Naive thymus-derived CD8-positive, alpha-beta T cell (primary cell): ENCODE measurements around the gene MLH3. TPM values are rescaled to one million over a fixed set of nuclear protein-coding genes. Genes with fewer than 3 reads are reported as not detected.
A peak's percentile ranks its signal among the peaks of the same experiment; 100 is the strongest.

Source experiments
- ATAC-seq, 2 donors: fragments of 150-1000 bp; cut with Tn5 transposase in 1 of 2; sonication (Bioruptor Pico), chemical (Tn5 transposase) in 1 of 2; 1 replicate in 1 of 2; 2 replicates in 1 of 2; pipeline ENCODE4 v1.10.0; 2021; ENCODE audit warnings: mild to moderate bottlenecking in 2 of 2, moderate library complexity in 2 of 2
- POLR2A ChIA-PET: fragments of 350-600 bp; sonication (Branson Sonifier 250); formaldehyde crosslinking; loops from one replicate; lab custom pipeline; 2021; ENCODE audit warnings: antibody characterized with exemption; lab: Charles Lee
- DNase-seq, 10 donors: peaks; one replicate each; pipeline versions ENCODE4 v3.0.0 to v3.0.0-alpha.2; 2020 to 2022
- H3K27ac Mint-ChIP-seq, 10 donors: one replicate each; pipeline ENCODE4 v1.8.0; 2020 to 2022; ENCODE audit warnings: mild to moderate bottlenecking in 10 of 10, mixed read lengths in 10 of 10, moderate library complexity in 4 of 10, inconsistent platforms in 1 of 10
- H3K27me3 Mint-ChIP-seq, 5 donors: one replicate each; pipeline ENCODE4 v1.8.0; 2021 to 2022; ENCODE audit warnings: mixed read lengths in 5 of 5
- H3K36me3 Mint-ChIP-seq, 3 donors: one replicate each; pipeline ENCODE4 v1.8.0; 2020 to 2022; ENCODE audit warnings: mixed read lengths in 3 of 3, mild to moderate bottlenecking in 2 of 3, inconsistent platforms in 1 of 3
- H3K4me1 Mint-ChIP-seq, 4 donors: one replicate each; pipeline ENCODE4 v1.8.0; 2021 to 2022; ENCODE audit warnings: mixed read lengths in 4 of 4
- H3K4me3 Mint-ChIP-seq, 10 donors: one replicate each; pipeline ENCODE4 v1.8.0; 2020 to 2022; ENCODE audit warnings: mild to moderate bottlenecking in 10 of 10, mixed read lengths in 10 of 10, moderate library complexity in 6 of 10, inconsistent platforms in 1 of 10
- H3K9me3 Mint-ChIP-seq, 9 donors: one replicate each; pipeline ENCODE4 v1.8.0; 2020 to 2022; ENCODE audit warnings: mixed read lengths in 9 of 9, mild to moderate bottlenecking in 3 of 9, inconsistent platforms in 1 of 9, moderate library complexity in 1 of 9
- polyA plus RNA-seq, 3 donors: library from polyadenylated mRNA; unstranded; fragments of 300-500 nt; fragmentation: Illumina TruSeq; gene quantifications; one replicate each; pipeline ENCODE4 v1.2.3, GENCODE V29; 2021
- total RNA-seq, 8 experiments: library from RNA in 2 of 8; stranded (reverse) in 2 of 8; gene quantifications; one replicate each; pipeline ENCODE4 v1.2.3 and lab custom pipeline; 2021 to 2026

Gene MLH3
- total and polyA plus RNA-seq, 5 experiments from 2014 or later, result 9.3 to 31.2 (median 11.9) TPM

- DNase-seq (no peak), ATAC-seq (no peak)
- H3K27ac Mint-ChIP-seq, result no peak overlapping the region
- H3K27me3 Mint-ChIP-seq, result peaks cover 0 to 2% (median 0%) of the 10 kb centered on the region in 5 donors
- H3K4me1 Mint-ChIP-seq, result no peaks in the 10 kb centered on the region
- POLR2A ChIA-PET, result no interaction called here
- no peak overlapping the region for H3K4me3 Mint-ChIP-seq
- H3K36me3 Mint-ChIP-seq, result no peaks in the 10 kb centered on the region
- H3K9me3 Mint-ChIP-seq, result no peaks in the 10 kb centered on the region
Measured at GRCh38 chr14:74980398-74980730, 70.9 kb downstream of the MLH3 start.

DNA sequence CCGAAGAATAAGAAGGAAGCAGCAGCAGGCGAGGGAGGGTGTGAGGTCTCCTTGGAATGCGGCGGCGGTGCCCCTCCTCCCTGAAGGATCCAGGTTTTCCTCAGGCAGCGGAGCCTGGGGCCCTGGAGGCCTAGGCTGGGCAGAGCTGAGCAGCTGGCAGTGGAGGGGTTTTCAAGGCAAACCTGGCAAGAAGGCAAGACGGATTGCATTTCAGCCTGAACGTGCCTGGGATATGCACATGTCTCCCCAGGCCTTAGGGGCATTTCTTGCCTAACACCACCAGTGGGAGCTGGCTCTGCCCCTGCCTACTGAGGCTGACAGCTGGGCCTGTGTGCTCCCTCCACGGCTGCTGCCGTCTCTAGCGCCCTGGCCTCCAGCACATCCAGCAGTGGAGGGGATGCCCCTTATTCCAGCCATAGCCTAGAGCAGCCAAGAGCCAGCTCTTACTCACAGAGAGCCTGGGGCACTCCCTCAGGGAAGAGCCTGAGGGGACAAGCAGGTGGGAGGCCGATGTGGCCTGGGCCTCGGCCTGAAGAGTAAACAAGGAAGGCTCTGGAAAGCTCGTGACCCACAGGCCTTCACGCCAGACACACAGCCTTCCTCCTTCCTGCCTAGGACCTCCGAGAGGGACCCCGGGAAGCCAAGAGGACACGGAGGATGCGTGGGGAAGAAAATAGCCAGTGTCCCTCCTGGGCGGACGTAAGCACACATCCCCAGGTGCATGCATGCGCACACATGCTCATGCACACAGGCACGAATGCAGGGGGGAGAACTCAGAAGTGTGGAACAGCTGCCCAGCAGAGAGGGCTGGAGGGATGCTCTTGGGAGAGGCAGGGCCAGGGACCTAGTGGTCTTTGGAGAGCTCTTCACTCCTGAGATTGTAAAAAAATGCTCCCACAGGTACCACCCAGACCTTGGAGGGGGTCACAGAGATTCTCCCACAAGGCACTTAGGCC, 71.5 kb downstream of the MLH3 start:
- Mint-ChIP-seq H3K9me3 (no peaks in the 10 kb centered on the region), H3K36me3 (no peaks in the 10 kb centered on the region), H3K27ac (peak overlapping the region in 2 of 10 donors; percentile 24 to 33), H3K4me1 (no peaks in the 10 kb centered on the region), H3K4me3 (no peak overlapping the region), H3K27me3 (peaks cover 0 to 2% (median 0%) of the 10 kb centered on the region in 5 donors)
- DNase-seq, result no peak
- ATAC-seq, result no peak
- POLR2A ChIA-PET, result no interaction called here

- Mint-ChIP-seq H3K36me3 (no peaks in the 10 kb centered on the region), H3K4me3 (peak overlapping the region in 1 of 10 donors; percentile 44), H3K9me3 (no peaks in the 10 kb centered on the region), H3K27ac (peak overlapping the region in 1 of 10 donors; percentile 33), H3K4me1 (peaks cover 0 to 3% (median 0%) of the 10 kb centered on the region in 4 donors), H3K27me3 (peaks cover 0 to 2% (median 0%) of the 10 kb centered on the region in 5 donors)
- ATAC-seq (no peak), DNase-seq (no peak)
- POLR2A ChIA-PET, result no interaction called here
Measured at GRCh38 chr14:74979029-74979428, 72.2 kb downstream of the MLH3 start.

GRCh38 chr14:74978416-74978947, 72.8 kb downstream of the MLH3 start:
- POLR2A ChIA-PET, result interaction anchor here (0.6 kb wide), 1 partner anchor 102 kb away, joined by 3 read pairs; no protein-coding TSS in a partner anchor

GRCh38 chr14:74977901-74978385, 73.3 kb downstream of the MLH3 start:
- Mint-ChIP-seq H3K36me3 (no peaks in the 10 kb centered on the region), H3K4me1 (peaks cover 0 to 8% (median 3%) of the 10 kb centered on the region in 4 donors), H3K9me3 (no peaks in the 10 kb centered on the region), H3K4me3 (no peak overlapping the region), H3K27ac (peak overlapping the region in 1 of 10 donors; percentile 43), H3K27me3 (peaks cover 0 to 2% (median 0%) of the 10 kb centered on the region in 5 donors)
- no peak for DNase-seq
- ATAC-seq, result no peak
- POLR2A ChIA-PET, result interaction anchor here (0.5 kb wide), 1 partner anchor 53 kb away, joined by 5 read pairs; no protein-coding TSS in a partner anchor

More at GRCh38 chr14:74978416-74978947, 72.8 kb downstream of the MLH3 start:
- H3K4me1 Mint-ChIP-seq, result peaks cover 0 to 8% (median 3%) of the 10 kb centered on the region in 4 donors
- H3K9me3 Mint-ChIP-seq, result no peaks in the 10 kb centered on the region
- ATAC-seq, result no peak
- no peaks in the 10 kb centered on the region for H3K36me3 Mint-ChIP-seq
- H3K4me3 Mint-ChIP-seq, result no peak overlapping the region
- H3K27ac Mint-ChIP-seq, result peak overlapping the region in 1 of 10 donors; percentile 43
- no peak for DNase-seq
- H3K27me3 Mint-ChIP-seq, result peaks cover 0 to 2% (median 0%) of the 10 kb centered on the region in 5 donors

DNA sequence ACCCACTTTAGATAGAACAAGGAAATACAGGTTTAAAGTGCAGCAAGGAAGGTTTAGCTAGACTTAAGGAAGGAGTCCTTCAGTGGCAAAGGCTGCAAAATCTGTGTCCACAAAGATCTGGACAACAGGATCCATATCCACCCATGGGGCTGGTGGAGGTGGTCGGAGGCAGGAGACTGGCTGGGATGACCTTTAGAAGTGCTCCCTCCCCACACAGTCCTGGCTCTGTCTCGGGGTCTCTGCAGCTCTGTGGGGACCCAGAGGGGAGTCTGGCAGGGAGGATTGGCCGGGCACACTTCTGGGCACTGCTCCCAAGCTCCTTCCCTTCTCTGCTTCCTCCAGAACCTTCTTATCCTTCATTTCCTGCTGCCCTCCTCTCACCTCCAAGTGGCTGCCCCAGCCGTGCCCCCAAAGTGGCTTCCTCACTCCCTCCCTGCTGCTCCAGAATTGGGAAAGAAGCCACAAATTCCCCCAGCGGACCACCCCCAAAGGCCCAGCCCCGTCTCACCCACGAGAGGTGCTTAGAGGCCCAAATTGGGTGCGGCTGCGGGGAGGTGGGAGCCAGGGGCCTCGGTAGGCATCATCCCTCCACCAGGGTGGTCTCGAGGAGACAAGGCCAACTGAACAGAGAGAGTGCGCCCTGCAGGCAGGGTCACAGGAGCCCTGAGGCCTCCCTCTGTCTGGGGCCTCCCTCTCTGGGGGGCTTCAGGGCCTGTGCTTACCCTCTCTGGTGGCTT, 73.9 kb downstream of the MLH3 start:
- Mint-ChIP-seq H3K4me1 (peaks cover 0 to 8% (median 6%) of the 10 kb centered on the region in 4 donors), H3K27me3 (peaks cover 0 to 2% (median 0%) of the 10 kb centered on the region in 5 donors), H3K27ac (no peak overlapping the region), H3K4me3 (no peak overlapping the region), H3K36me3 (no peaks in the 10 kb centered on the region), H3K9me3 (no peaks in the 10 kb centered on the region)
- no peak for DNase-seq
- POLR2A ChIA-PET, result interaction anchor here (0.5 kb wide), 1 partner anchor 53 kb away, joined by 5 read pairs; no protein-coding TSS in a partner anchor
- ATAC-seq, result no peak

- Mint-ChIP-seq H3K36me3 (no peaks in the 10 kb centered on the region), H3K4me3 (no peak overlapping the region), H3K9me3 (no peaks in the 10 kb centered on the region), H3K27me3 (peaks cover 0 to 2% (median 0%) of the 10 kb centered on the region in 5 donors), H3K27ac (peak overlapping the region in 2 of 10 donors; percentile 43 to 73), H3K4me1 (peaks cover 0 to 8% (median 6%) of the 10 kb centered on the region in 4 donors)
- POLR2A ChIA-PET, result no interaction called here
- no peak for DNase-seq
- no peak for ATAC-seq
Measured at GRCh38 chr14:74976264-74977113, 74.8 kb downstream of the MLH3 start.

DNA sequence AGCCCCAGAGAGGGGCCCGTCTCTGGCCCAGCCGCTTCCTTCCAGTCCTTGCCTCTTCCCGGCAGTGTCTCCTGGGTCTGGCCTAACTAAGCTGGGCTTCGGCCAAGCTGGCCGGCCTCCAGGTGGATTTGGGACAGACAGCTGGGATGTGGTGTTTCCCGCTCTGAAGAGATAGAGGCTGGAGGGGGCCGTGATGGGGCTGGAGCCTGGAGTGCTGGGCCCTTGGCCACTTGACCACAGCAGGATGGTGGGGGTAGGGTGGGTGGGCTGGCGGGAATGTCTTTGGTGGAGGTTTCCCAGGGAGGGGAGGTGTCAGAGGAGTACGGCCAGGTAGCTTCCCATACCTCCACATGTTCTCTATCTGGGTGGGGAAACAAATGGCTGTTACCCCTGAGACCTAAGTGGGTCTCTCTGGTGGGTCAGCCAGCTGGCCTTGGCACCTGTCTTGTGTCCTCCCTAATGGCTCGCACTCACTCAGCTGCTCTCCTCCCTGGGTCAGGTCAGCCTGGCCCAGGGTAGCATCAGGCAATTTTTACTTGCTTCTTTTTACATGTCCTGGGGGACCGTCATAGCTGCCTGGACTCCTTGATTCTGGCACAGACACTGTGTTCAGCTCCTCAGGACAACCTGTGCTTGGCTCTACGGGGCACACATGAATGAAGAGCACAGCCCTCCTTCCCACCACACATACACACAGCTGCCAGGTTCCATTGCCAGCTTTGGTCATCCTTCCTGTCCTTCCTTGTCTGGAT, 76.0 kb downstream of the MLH3 start:
- peak overlapping the region in 2 of 10 donors; percentile 14 to 50 for H3K27ac Mint-ChIP-seq
- H3K9me3 Mint-ChIP-seq, result no peaks in the 10 kb centered on the region
- no peaks in the 10 kb centered on the region for H3K36me3 Mint-ChIP-seq
- ATAC-seq (no peak), DNase-seq (no peak)
- POLR2A ChIA-PET, result interaction anchor here (1.1 kb wide), 1 partner anchor 28 kb away, joined by 3 read pairs; no protein-coding TSS in a partner anchor
- H3K27me3 Mint-ChIP-seq, result peaks cover 0 to 2% (median 0%) of the 10 kb centered on the region in 5 donors
- no peak overlapping the region for H3K4me3 Mint-ChIP-seq
- H3K4me1 Mint-ChIP-seq, result peaks cover 0 to 8% (median 6%) of the 10 kb centered on the region in 4 donors

DNA sequence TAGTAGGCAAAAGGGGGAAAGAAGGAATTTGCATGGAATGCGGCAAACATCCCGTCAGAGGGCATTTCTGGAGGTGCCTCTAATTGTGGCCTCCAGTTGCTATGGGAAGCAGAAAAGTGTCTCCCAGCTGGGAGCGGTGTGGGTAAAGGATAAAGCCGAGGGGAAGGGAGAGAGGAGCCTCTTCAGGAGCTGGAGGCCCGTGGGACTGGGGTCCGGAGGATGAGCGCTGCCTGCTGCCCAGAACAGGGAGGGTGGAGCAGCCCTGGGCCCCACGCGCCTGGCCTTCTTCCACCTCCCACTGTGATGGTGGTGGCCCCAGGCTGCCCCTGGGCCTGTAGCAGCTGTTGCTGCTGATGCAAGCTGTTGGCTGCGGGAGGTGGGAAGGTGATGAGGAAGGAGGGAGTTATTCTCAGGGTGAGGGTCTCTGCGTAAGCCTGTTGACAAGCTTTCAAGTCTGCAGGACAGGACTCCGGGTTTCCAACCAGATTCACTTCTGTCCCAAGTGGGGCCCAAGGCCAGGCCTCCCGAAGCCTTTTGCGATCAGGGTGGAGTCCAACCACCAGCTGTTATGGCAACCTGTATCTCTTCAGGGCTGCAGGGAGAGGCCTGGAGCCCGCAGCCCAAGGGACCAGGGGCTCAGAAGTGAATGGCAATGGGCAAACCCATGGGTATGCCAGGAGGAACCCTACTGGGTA, 76.8 kb downstream of the MLH3 start:
- no peaks in the 10 kb centered on the region for H3K9me3 Mint-ChIP-seq
- peaks cover 0 to 8% (median 6%) of the 10 kb centered on the region in 4 donors for H3K4me1 Mint-ChIP-seq
- no peak overlapping the region for H3K4me3 Mint-ChIP-seq
- H3K27ac Mint-ChIP-seq, result peak overlapping the region in 5 of 10 donors; percentile 16 to 75 (median 29)
- no peak for ATAC-seq
- no peaks in the 10 kb centered on the region for H3K36me3 Mint-ChIP-seq
- no peak for DNase-seq
- POLR2A ChIA-PET, result interaction anchor here (1.1 kb wide), 1 partner anchor 29 kb away, joined by 3 read pairs; no protein-coding TSS in a partner anchor
- H3K27me3 Mint-ChIP-seq, result peaks cover 0 to 2% (median 0%) of the 10 kb centered on the region in 5 donors

DNA sequence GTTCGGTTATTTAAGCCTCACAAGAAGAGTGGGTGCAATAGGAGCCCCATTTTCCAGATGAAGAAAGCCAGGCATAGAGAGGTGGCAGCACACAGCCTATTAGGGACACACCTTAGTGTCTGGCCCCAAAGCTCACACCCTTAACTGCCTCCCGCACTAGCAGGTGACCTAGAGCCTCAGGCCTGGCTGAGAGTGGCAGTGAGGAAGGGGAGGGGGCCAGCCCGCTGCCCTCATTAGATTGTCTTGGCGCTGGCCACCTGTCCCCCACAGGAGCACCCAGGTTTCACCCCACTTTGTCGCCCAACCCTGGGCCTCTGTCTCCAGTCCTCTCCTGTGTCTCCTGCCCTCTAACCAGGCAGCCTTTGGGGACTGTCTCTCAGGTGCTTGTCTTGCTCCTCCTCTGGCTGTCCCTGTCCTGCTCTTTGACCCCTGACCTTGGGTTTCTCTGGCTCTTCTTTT, 77.3 kb downstream of the MLH3 start:
- no peaks in the 10 kb centered on the region for H3K36me3 Mint-ChIP-seq
- no peaks in the 10 kb centered on the region for H3K9me3 Mint-ChIP-seq
- peaks cover 0 to under 1% (median 0%) of the 10 kb centered on the region in 5 donors for H3K27me3 Mint-ChIP-seq
- POLR2A ChIA-PET, result no interaction called here
- no peak for ATAC-seq
- H3K27ac Mint-ChIP-seq, result peak overlapping the region in 6 of 10 donors; percentile 16 to 75 (median 31)
- no peak for DNase-seq
- H3K4me3 Mint-ChIP-seq, result no peak overlapping the region
- peaks cover 0 to 8% (median 6%) of the 10 kb centered on the region in 4 donors for H3K4me1 Mint-ChIP-seq
